Colon (tissue), 2 donors: ENCODE data around the gene SMIM1.

ENCODE experiments used
- FAIRE-seq: peaks from 2 replicates; lab custom pipeline; 2012; peaks lifted over from hg19 to GRCh38; lab: Jason Lieb, UNC
- donor health status: control.
- donor health status: control.

Gene SMIM1

GRCh38 chr1:3822421-3822820 lies 49.9 kb downstream of the SMIM1 start:
- FAIRE-seq: no peak

DNA sequence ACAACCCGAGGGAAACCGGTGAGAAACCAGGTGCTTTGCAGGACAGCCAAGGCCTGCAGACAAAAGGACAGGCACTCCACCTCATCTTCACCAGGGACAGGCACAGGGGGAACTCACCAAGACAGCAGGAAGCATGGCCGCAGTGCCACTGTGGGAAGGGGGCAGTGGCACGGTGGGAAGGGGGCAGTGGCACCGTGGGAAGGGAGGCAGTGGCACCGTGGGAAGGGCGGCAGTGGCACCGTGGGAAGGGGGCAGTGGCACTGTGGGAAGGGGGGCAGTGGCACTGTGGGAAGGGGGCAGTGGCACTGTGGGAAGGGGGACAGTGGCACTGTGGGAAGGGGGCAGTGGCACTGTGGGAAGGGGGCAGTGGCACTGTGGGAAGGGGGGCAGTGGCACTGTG lies 52.1 kb downstream of the SMIM1 start:
- FAIRE-seq: no peak

DNA sequence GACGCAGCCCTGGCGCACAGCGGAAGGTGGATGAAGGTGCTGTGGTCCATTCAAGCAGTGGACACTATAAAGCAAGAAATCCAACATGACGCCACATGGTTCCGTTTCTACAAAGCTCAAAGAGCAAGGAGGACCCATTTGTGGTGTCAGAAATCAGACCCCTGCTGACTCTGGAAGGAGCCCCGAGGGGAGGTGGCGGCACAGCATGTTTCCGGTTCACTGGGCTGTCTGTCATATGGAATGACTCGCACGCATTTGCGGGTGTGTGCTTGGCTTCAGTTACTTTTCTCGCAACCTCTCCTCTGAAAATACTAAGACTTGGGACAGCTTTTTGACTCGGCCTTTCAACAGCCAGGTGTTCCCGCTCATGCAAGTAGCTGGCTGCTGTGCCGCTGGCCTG lies 52.8 kb downstream of the SMIM1 start:
- no peak for FAIRE-seq
